CD14-positive monocyte (primary cell): ENCODE results near the gene TNFRSF19. TPM values are rescaled to one million over a fixed set of nuclear protein-coding genes. Genes with fewer than 3 reads are reported as not detected.

Source experiments
- DNase-seq, 3 donors: peaks; one replicate each; pipeline ENCODE4 v3.0.0-alpha.2; 2011 to 2022
- H2AFZ ChIP-seq: 2 replicates; pipeline ENCODE4 v1.6.0; 2012; ENCODE audit warnings: mild to moderate bottlenecking, low read depth, low read length, inconsistent platforms; ENCODE audit not compliant: insufficient read depth, poor library complexity, severe bottlenecking
- H3K27ac ChIP-seq, 2 donors: 1 replicate in 1 of 2; 2 replicates in 1 of 2; pipeline ENCODE4 v1.5.1; 2012 to 2013; ENCODE audit warnings: low read length in 2 of 2, control low read depth in 1 of 2, inconsistent platforms in 1 of 2, low read depth in 1 of 2, mild to moderate bottlenecking in 1 of 2
- H3K27me3 ChIP-seq, 2 donors: one replicate each; pipeline versions ENCODE4 v1.6.0 to v1.6.1; 2011 to 2013; ENCODE audit warnings: low read length in 2 of 2; ENCODE audit not compliant: control insufficient read depth in 2 of 2, insufficient read depth in 2 of 2
- H3K36me3 ChIP-seq, 2 donors: replicated peaks in 1 of 2; 1 replicate in 1 of 2; 2 replicates in 1 of 2; pipeline versions ENCODE4 v1.5.1 to v1.6.1; 2012 to 2013; ENCODE audit warnings: low read length in 2 of 2, control low read depth in 1 of 2, inconsistent platforms in 1 of 2, mild to moderate bottlenecking in 1 of 2; ENCODE audit not compliant: insufficient read depth in 2 of 2, control insufficient read depth in 1 of 2
- H3K4me1 ChIP-seq, 2 donors: 1 replicate in 1 of 2; 2 replicates in 1 of 2; pipeline versions ENCODE4 v1.5.1 to v1.6.1; 2012 to 2013; ENCODE audit warnings: low read length in 2 of 2, control low read depth in 1 of 2, inconsistent platforms in 1 of 2, mild to moderate bottlenecking in 1 of 2, moderate library complexity in 1 of 2; ENCODE audit not compliant: insufficient read depth in 2 of 2, control insufficient read depth in 1 of 2
- H3K4me2 ChIP-seq: replicated peaks from 2 replicates; pipeline ENCODE3; 2012; ENCODE audit warnings: low read length, moderate library complexity, mild to moderate bottlenecking; ENCODE audit not compliant: poor library complexity, severe bottlenecking; ENCODE audit errors: extremely low read depth
- H3K4me3 ChIP-seq, 3 experiments: fragments of 200-600 bp in 1 of 3; sonication (generic) in 1 of 3; replicated peaks in 1 of 3; 1 replicate in 2 of 3; 2 replicates in 1 of 3; pipeline ENCODE4 v1.5.1; 2011 to 2013; ENCODE audit warnings: low read length in 3 of 3, mild to moderate bottlenecking in 3 of 3, control low read depth in 2 of 3, low read depth in 2 of 3, inconsistent platforms in 1 of 3, moderate library complexity in 1 of 3
- H3K79me2 ChIP-seq: 2 replicates; pipeline ENCODE4 v1.6.0; 2012; ENCODE audit warnings: mild to moderate bottlenecking, control low read depth, inconsistent platforms, low read length, moderate library complexity; ENCODE audit not compliant: insufficient read depth
- H3K9ac ChIP-seq: 2 replicates; pipeline ENCODE4 v1.6.0; 2017; ENCODE audit warnings: low read length, mild to moderate bottlenecking; ENCODE audit not compliant: insufficient read depth, poor library complexity, severe bottlenecking
- H3K9me3 ChIP-seq, 2 donors: replicated peaks in 1 of 2; 1 replicate in 1 of 2; 2 replicates in 1 of 2; pipeline versions ENCODE4 v1.5.1 to v1.6.1; 2012 to 2013; ENCODE audit warnings: low read length in 2 of 2, control low read depth in 1 of 2; ENCODE audit not compliant: control insufficient read depth in 1 of 2, insufficient read depth in 1 of 2
- H4K20me1 ChIP-seq: 2 replicates; pipeline ENCODE4 v1.6.0; 2012; ENCODE audit warnings: mild to moderate bottlenecking, low read length, control low read depth, moderate library complexity; ENCODE audit not compliant: insufficient read depth
- H3K27ac Mint-ChIP-seq, 7 donors: one replicate each; pipeline ENCODE4 v1.8.0; 2020; ENCODE audit warnings: mild to moderate bottlenecking in 7 of 7, mixed read lengths in 7 of 7, moderate library complexity in 6 of 7, inconsistent platforms in 2 of 7
- H3K27me3 Mint-ChIP-seq, 3 donors: one replicate each; pipeline ENCODE4 v1.8.0; 2021 to 2022; ENCODE audit warnings: low read depth in 3 of 3, mild to moderate bottlenecking in 3 of 3, mixed read lengths in 3 of 3, moderate library complexity in 3 of 3, inconsistent platforms in 1 of 3
- H3K36me3 Mint-ChIP-seq, 2 donors: one replicate each; pipeline ENCODE4 v1.8.0; 2020; ENCODE audit warnings: mixed read lengths in 2 of 2, inconsistent platforms in 1 of 2, mild to moderate bottlenecking in 1 of 2
- H3K4me1 Mint-ChIP-seq: one replicate; pipeline ENCODE4 v1.8.0; 2020; ENCODE audit warnings: mild to moderate bottlenecking, mixed read lengths
- H3K4me3 Mint-ChIP-seq, 2 donors: one replicate each; pipeline ENCODE4 v1.8.0; 2020; ENCODE audit warnings: mild to moderate bottlenecking in 2 of 2, mixed read lengths in 2 of 2, moderate library complexity in 1 of 2
- H3K9me3 Mint-ChIP-seq, 7 donors: one replicate each; pipeline ENCODE4 v1.8.0; 2020 to 2022; ENCODE audit warnings: mixed read lengths in 7 of 7, mild to moderate bottlenecking in 6 of 7, moderate library complexity in 6 of 7, inconsistent platforms in 2 of 7
- CTCF ChIP-seq: fragments of 200-600 bp; IDR thresholded peaks from one replicate; pipeline ENCODE4 v1.8.0; 2022; ENCODE audit warnings: antibody characterized with exemption, mild to moderate bottlenecking
- WGBS: methylation state at CpG from one replicate; pipeline ENCODE4 v1.1.5; 2013; ENCODE audit warnings: missing lambda C conversion rate; ENCODE audit not compliant: insufficient coverage; 5-methylcytosine and 5-hydroxymethylcytosine counted together
- intact Hi-C, 2 donors: fragments of 100-400 bp; cut with micrococcal nuclease; formaldehyde crosslinking; loops; one replicate each; pipeline versions ENCODE4 v1.15.0 to v1.15.1; 2023
- polyA plus RNA-seq, 3 donors: library from polyadenylated mRNA; depleted of rRNA in 1 of 3; unstranded in 2 of 3; stranded (reverse) in 1 of 3; fragments of 300-500 nt in 2 of 3; fragments of >200 nt in 1 of 3; fragmentation: Illumina TruSeq in 2 of 3; gene quantifications; 1 replicate in 2 of 3; 2 replicates in 1 of 3; pipeline ENCODE4 v1.2.3, GENCODE V29; 2012 to 2021

Gene TNFRSF19
- polyA plus RNA-seq, 3 donors: 0.11 TPM; not detected in 2

GRCh38 chr13:23627410-23627809, 57.2 kb downstream of the TNFRSF19 start:
- no peak for DNase-seq
- no peak overlapping the region for H3K4me2 ChIP-seq
- no peak for TF ChIP-seq CTCF
- H3K4me3 ChIP-seq: no peak overlapping the region
- no peaks in the 10 kb centered on the region for H3K36me3 ChIP-seq
- H3K4me1 ChIP-seq: no peaks in the 10 kb centered on the region
- 88% methylated on average over 4 of the region's 8 CpGs for WGBS
- H3K27ac ChIP-seq: no peak overlapping the region
- H3K36me3 Mint-ChIP-seq: no peaks in the 10 kb centered on the region
- no peaks in the 10 kb centered on the region for H3K27me3 ChIP-seq
- H3K27me3 Mint-ChIP-seq: peaks cover 0 to 6% (median 1%) of the 10 kb centered on the region in 3 donors
- peaks cover 3% of the 10 kb centered on the region for H3K4me1 Mint-ChIP-seq
- H3K9ac ChIP-seq: no peak overlapping the region
- H3K9me3 ChIP-seq: no peaks in the 10 kb centered on the region
- H3K27ac Mint-ChIP-seq: no peak overlapping the region
- H3K79me2 ChIP-seq: no peaks in the 10 kb centered on the region
- no peaks in the 10 kb centered on the region for H4K20me1 ChIP-seq
- intact Hi-C loops: no loop called here
- H2AFZ ChIP-seq: no peak overlapping the region
- peaks cover 0 to 9% (median 2%) of the 10 kb centered on the region in 7 donors for H3K9me3 Mint-ChIP-seq
- no peak overlapping the region for H3K4me3 Mint-ChIP-seq

GRCh38 chr13:23628250-23628649, 58.0 kb downstream of the TNFRSF19 start:
- Histone ChIP-seq H3K4me2 (no peak overlapping the region), H3K9me3 (no peaks in the 10 kb centered on the region), H3K79me2 (no peaks in the 10 kb centered on the region), H2AFZ (no peak overlapping the region), H3K4me3 (no peak overlapping the region), H3K27me3 (no peaks in the 10 kb centered on the region), H3K4me1 (no peaks in the 10 kb centered on the region), H3K9ac (no peak overlapping the region), H3K36me3 (no peaks in the 10 kb centered on the region), H4K20me1 (no peaks in the 10 kb centered on the region), H3K27ac (no peak overlapping the region)
- no peak for DNase-seq
- peaks cover 3% of the 10 kb centered on the region for H3K4me1 Mint-ChIP-seq
- H3K27me3 Mint-ChIP-seq: peaks cover 0 to 6% (median 1%) of the 10 kb centered on the region in 3 donors
- no peak overlapping the region for H3K27ac Mint-ChIP-seq
- intact Hi-C loops: no loop called here
- H3K36me3 Mint-ChIP-seq: no peaks in the 10 kb centered on the region
- TF ChIP-seq CTCF: no peak
- 93% methylated on average over 2 of the region's 3 CpGs for WGBS
- H3K9me3 Mint-ChIP-seq: peaks cover 0 to 9% (median 2%) of the 10 kb centered on the region in 7 donors
- no peak overlapping the region for H3K4me3 Mint-ChIP-seq
